Natural killer cell (primary cell): Measurements from ENCODE around the gene KDM4B. TPM values are rescaled to one million over a fixed set of nuclear protein-coding genes. Genes with fewer than 3 reads are reported as not detected.
"Not testable (repeated sequence)": the region's sequence is repeated elsewhere in the genome, so short reads cannot be mapped to it uniquely, and the experiment has no call there.

Experiments used
- ATAC-seq, 3 donors: fragments of 150-1000 bp in 2 of 3; fragments of 200-7000 bp in 1 of 3; cut with Tn5 transposase; 1 replicate in 1 of 3; 2 replicates in 2 of 3; pipeline ENCODE4 v1.10.0; 2021; ENCODE audit warnings: mild to moderate bottlenecking in 2 of 3, moderate library complexity in 2 of 3
- DNase-seq, 2 donors: peaks; one replicate each; pipeline versions ENCODE4 v3.0.0 to v3.0.0-alpha.2; 2013 to 2021; ENCODE audit warnings: mixed read lengths in 1 of 2
- H3K27ac ChIP-seq: one replicate; pipeline ENCODE4 v1.5.1; 2013; ENCODE audit warnings: mild to moderate bottlenecking, low read length
- H3K27me3 ChIP-seq: one replicate; pipeline ENCODE4 v1.6.1; 2013; ENCODE audit warnings: low read length; ENCODE audit not compliant: control insufficient read depth, insufficient read depth
- H3K36me3 ChIP-seq: one replicate; pipeline ENCODE4 v1.6.1; 2013; ENCODE audit warnings: low read length; ENCODE audit not compliant: control insufficient read depth, insufficient read depth
- H3K4me1 ChIP-seq: one replicate; pipeline ENCODE4 v1.6.1; 2013; ENCODE audit warnings: low read length; ENCODE audit not compliant: control insufficient read depth, insufficient read depth
- H3K4me3 ChIP-seq: one replicate; pipeline ENCODE4 v1.5.1; 2013; ENCODE audit warnings: low read length
- H3K9me3 ChIP-seq: one replicate; pipeline ENCODE4 v1.6.1; 2013; ENCODE audit warnings: low read length; ENCODE audit not compliant: control insufficient read depth, insufficient read depth
- H3K27ac Mint-ChIP-seq, 2 donors: one replicate each; pipeline ENCODE4 v1.8.0; 2022; ENCODE audit warnings: mild to moderate bottlenecking in 2 of 2, mixed read lengths in 2 of 2, moderate library complexity in 1 of 2
- H3K27me3 Mint-ChIP-seq, 2 donors: one replicate each; pipeline ENCODE4 v1.8.0; 2022; ENCODE audit warnings: low read depth in 2 of 2, mixed read lengths in 2 of 2
- H3K36me3 Mint-ChIP-seq: one replicate; pipeline ENCODE4 v1.8.0; 2022; ENCODE audit warnings: mixed read lengths
- H3K4me1 Mint-ChIP-seq, 2 donors: one replicate each; pipeline ENCODE4 v1.8.0; 2022; ENCODE audit warnings: mixed read lengths in 2 of 2
- H3K4me3 Mint-ChIP-seq: one replicate; pipeline ENCODE4 v1.8.0; 2022; ENCODE audit warnings: mild to moderate bottlenecking, moderate library complexity, mixed read lengths
- H3K9me3 Mint-ChIP-seq, 2 donors: one replicate each; pipeline ENCODE4 v1.8.0; 2022; ENCODE audit warnings: mixed read lengths in 2 of 2
- CTCF ChIP-seq: fragments of 200-600 bp; IDR thresholded peaks from one replicate; pipeline ENCODE4 v1.8.0; 2022; ENCODE audit warnings: antibody characterized with exemption
- WGBS: methylation state at CpG from one replicate; pipeline ENCODE4 v1.1.7; 2013; ENCODE audit warnings: missing lambda C conversion rate; ENCODE audit not compliant: insufficient coverage; 5-methylcytosine and 5-hydroxymethylcytosine counted together
- intact Hi-C: fragments of 100-400 bp; cut with micrococcal nuclease; formaldehyde crosslinking; loops from one replicate; pipeline ENCODE4 v1.14.2; 2022
- total RNA-seq, 4 donors: library from RNA; stranded (reverse); fragments of 120-200 nt in 1 of 4; gene quantifications; one replicate each; pipeline versions ENCODE4 v1.2.3 to v1.2.4, GENCODE V29; 2013 to 2022

KDM4B gene
- total RNA-seq, 3 donors from 2014 or later (not counting 1 experiment from before 2014, with no cell fraction given): 68.0 to 73.5 (median 68.1) TPM

GRCh38 chr19:4935444-4935843, 33.5 kb upstream of the KDM4B start:
- Histone ChIP-seq H3K27me3 (no peaks in the 10 kb centered on the region), H3K4me1 (no peaks in the 10 kb centered on the region), H3K4me3 (no peak overlapping the region), H3K36me3 (no peaks in the 10 kb centered on the region), H3K27ac (no peak overlapping the region), H3K9me3 (no peaks in the 10 kb centered on the region)
- H3K36me3 Mint-ChIP-seq: no peaks in the 10 kb centered on the region
- no peaks in the 10 kb centered on the region for H3K27me3 Mint-ChIP-seq
- intact Hi-C loops: no loop called here
- no peak overlapping the region for H3K27ac Mint-ChIP-seq
- H3K4me3 Mint-ChIP-seq: no peak overlapping the region
- WGBS: 86% methylated on average over 8 of the region's 8 CpGs
- no peaks in the 10 kb centered on the region for H3K9me3 Mint-ChIP-seq
- TF ChIP-seq CTCF: no peak
- DNase-seq: no peak
- no peak for ATAC-seq
- H3K4me1 Mint-ChIP-seq: no peaks in the 10 kb centered on the region

GRCh38 chr19:4937060-4937459, 31.9 kb upstream of the KDM4B start:
- intact Hi-C loops: no loop called here
- no peak overlapping the region for H3K27ac Mint-ChIP-seq
- H3K36me3 ChIP-seq: no peaks in the 10 kb centered on the region

GRCh38 chr19:4938461-4938860, 30.5 kb upstream of the KDM4B start:
- H3K9me3 ChIP-seq, H3K27me3 Mint-ChIP-seq, H3K9me3 Mint-ChIP-seq, H3K27ac Mint-ChIP-seq, H3K36me3 ChIP-seq, intact Hi-C loops, H3K4me3 ChIP-seq, H3K36me3 Mint-ChIP-seq, DNase-seq, ATAC-seq, H3K27ac ChIP-seq, H3K4me3 Mint-ChIP-seq, H3K4me1 Mint-ChIP-seq, H3K27me3 ChIP-seq, H3K4me1 ChIP-seq: not testable (repeated sequence)
- WGBS: 99% methylated on average over 4 of the region's 4 CpGs

More at GRCh38 chr19:4937060-4937459, 31.9 kb upstream of the KDM4B start:
- Mint-ChIP-seq H3K36me3 (no peaks in the 10 kb centered on the region), H3K27me3 (no peaks in the 10 kb centered on the region), H3K4me1 (no peaks in the 10 kb centered on the region), H3K4me3 (no peak overlapping the region), H3K9me3 (no peaks in the 10 kb centered on the region)
- no peak for ATAC-seq
- H3K9me3 ChIP-seq: no peaks in the 10 kb centered on the region
- 100% methylated on average over 3 of the region's 7 CpGs for WGBS
- no peak for TF ChIP-seq CTCF
- H3K4me3 ChIP-seq: no peak overlapping the region
- H3K27ac ChIP-seq: no peak overlapping the region
- no peak for DNase-seq
- no peaks in the 10 kb centered on the region for H3K4me1 ChIP-seq
- no peaks in the 10 kb centered on the region for H3K27me3 ChIP-seq

- no peak overlapping the region for H3K27ac ChIP-seq
- WGBS: 100% methylated on average over 2 of the region's 7 CpGs
- Mint-ChIP-seq H3K4me3 (no peak overlapping the region), H3K27ac (no peak overlapping the region), H3K4me1 (no peaks in the 10 kb centered on the region), H3K9me3 (no peaks in the 10 kb centered on the region), H3K36me3 (no peaks in the 10 kb centered on the region), H3K27me3 (no peaks in the 10 kb centered on the region)
- TF ChIP-seq CTCF: no peak
- DNase-seq: no peak
- no peak overlapping the region for H3K4me3 ChIP-seq
- H3K4me1 ChIP-seq: no peaks in the 10 kb centered on the region
- H3K36me3 ChIP-seq: no peaks in the 10 kb centered on the region
- intact Hi-C loops: no loop called here
- H3K9me3 ChIP-seq: no peaks in the 10 kb centered on the region
- no peaks in the 10 kb centered on the region for H3K27me3 ChIP-seq
- no peak for ATAC-seq
Measured at GRCh38 chr19:4939466-4939865, 29.4 kb upstream of the KDM4B start.

- H3K36me3 ChIP-seq, H3K27ac Mint-ChIP-seq, H3K4me3 Mint-ChIP-seq, H3K27me3 Mint-ChIP-seq, H3K9me3 Mint-ChIP-seq, H3K27ac ChIP-seq, H3K36me3 Mint-ChIP-seq, DNase-seq, H3K4me3 ChIP-seq, H3K4me1 ChIP-seq, H3K27me3 ChIP-seq, H3K4me1 Mint-ChIP-seq, H3K9me3 ChIP-seq, ATAC-seq, intact Hi-C loops: not testable (repeated sequence)
- WGBS: 99% methylated on average over 35 of the region's 35 CpGs
Measured at GRCh38 chr19:4941638-4942169, 27.2 kb upstream of the KDM4B start.

- H3K36me3 ChIP-seq, H3K27me3 Mint-ChIP-seq, H3K27ac ChIP-seq, intact Hi-C loops, H3K4me1 Mint-ChIP-seq, H3K9me3 ChIP-seq, H3K27ac Mint-ChIP-seq, H3K4me3 ChIP-seq, H3K9me3 Mint-ChIP-seq, H3K36me3 Mint-ChIP-seq, H3K27me3 ChIP-seq, H3K4me1 ChIP-seq, H3K4me3 Mint-ChIP-seq, DNase-seq, ATAC-seq: not testable (repeated sequence)
- 96% methylated on average over 22 of the region's 23 CpGs for WGBS
Measured at GRCh38 chr19:4950650-4951049, 18.3 kb upstream of the KDM4B start.
